Fibroblast of lung (primary cell): ENCODE results near the gene MAGED2. TPM values are rescaled to one million over a fixed set of nuclear protein-coding genes. Genes with fewer than 3 reads are reported as not detected.
A peak's percentile ranks its signal among the peaks of the same experiment; 100 is the strongest.

Experiments
- DNase-seq, 2 donors: peaks; one replicate each; pipeline versions ENCODE4 v3.0.0 to v3.0.0-alpha.2; 2010; ENCODE audit warnings: low read depth in 2 of 2
- H2AFZ ChIP-seq: 2 replicates; pipeline ENCODE4 v1.5.1; 2012; ENCODE audit warnings: low read length, control low read depth, inconsistent platforms
- H3K27ac ChIP-seq: 2 replicates; pipeline ENCODE4 v1.5.1; 2011; ENCODE audit warnings: low read length, control low read depth; ENCODE audit not compliant: insufficient read depth
- H3K27me3 ChIP-seq: 2 replicates; pipeline ENCODE4 v1.5.1; 2011; ENCODE audit warnings: mild to moderate bottlenecking, low read length; ENCODE audit not compliant: control insufficient read depth, insufficient read depth
- H3K36me3 ChIP-seq: 2 replicates; pipeline ENCODE4 v1.5.1; 2011; ENCODE audit warnings: low read length; ENCODE audit not compliant: control insufficient read depth, insufficient read depth
- H3K4me1 ChIP-seq: 2 replicates; pipeline ENCODE4 v1.5.1; 2011; ENCODE audit warnings: low read length; ENCODE audit not compliant: control insufficient read depth, insufficient read depth; ENCODE audit errors: extremely low read depth
- H3K4me2 ChIP-seq: 2 replicates; pipeline ENCODE4 v1.5.1; 2011; ENCODE audit warnings: low read length, control low read depth; ENCODE audit not compliant: insufficient read depth; ENCODE audit errors: extremely low read depth
- H3K4me3 ChIP-seq, 4 experiments: fragments of 200-600 bp in 1 of 4; sonication (generic) in 1 of 4; replicated peaks in 1 of 4; 2 replicates each; pipeline ENCODE4 v1.5.1; 2011 to 2016; ENCODE audit warnings: low read length in 4 of 4, low read depth in 3 of 4, mild to moderate bottlenecking in 3 of 4, control low read depth in 2 of 4, inconsistent platforms in 1 of 4, mixed read lengths in 1 of 4; ENCODE audit not compliant: insufficient read depth in 1 of 4; ENCODE audit errors: control extremely low read depth in 1 of 4
- H3K79me2 ChIP-seq: 2 replicates; pipeline ENCODE4 v1.5.1; 2012; ENCODE audit warnings: mild to moderate bottlenecking, low read length, inconsistent platforms; ENCODE audit not compliant: control insufficient read depth, insufficient read depth
- H3K9ac ChIP-seq: 2 replicates; pipeline ENCODE4 v1.5.1; 2011; ENCODE audit warnings: mild to moderate bottlenecking, low read length, control low read depth; ENCODE audit not compliant: insufficient read depth
- H3K9me3 ChIP-seq: 2 replicates; pipeline ENCODE4 v1.5.1; 2012; ENCODE audit warnings: low read depth, low read length; ENCODE audit not compliant: control insufficient read depth, insufficient read depth
- H4K20me1 ChIP-seq: 2 replicates; pipeline ENCODE4 v1.5.1; 2011; ENCODE audit warnings: low read length; ENCODE audit not compliant: control insufficient read depth, insufficient read depth; ENCODE audit errors: extremely low read depth
- CTCF ChIP-seq, 2 donors: IDR thresholded peaks in 1 of 2; conservative IDR thresholded peaks in 1 of 2; 1 replicate in 1 of 2; 2 replicates in 1 of 2; pipeline ENCODE4 v1.5.1; 2011 to 2012; ENCODE audit warnings: low read length in 2 of 2, control low read depth in 1 of 2, inconsistent platforms in 1 of 2, low read depth in 1 of 2, mild to moderate bottlenecking in 1 of 2
- EZH2 ChIP-seq: IDR thresholded peaks from 2 replicates; pipeline ENCODE4 v1.5.1; 2012; ENCODE audit warnings: low read length, control low read depth, mild to moderate bottlenecking; ENCODE audit errors: missing control alignments
- polyA plus RNA-seq, 2 donors: library from polyadenylated mRNA; depleted of rRNA in 1 of 2; stranded (reverse) in 1 of 2; unstranded in 1 of 2; fragments of >200 nt; gene quantifications; 2 replicates each; pipeline ENCODE4 v1.2.1, GENCODE V29; 2011 to 2012; ENCODE audit warnings: missing spikeins in 1 of 2
- total RNA-seq: library from RNA; depleted of rRNA; stranded (reverse); fragments of >200 nt; gene quantifications from 2 replicates; pipeline ENCODE4 v1.2.1, GENCODE V29; 2014

The MAGED2 gene
- total and polyA plus RNA-seq, 2 donors (not counting 1 experiment from before 2014, with no cell fraction given): 177 to 312 TPM

DNA sequence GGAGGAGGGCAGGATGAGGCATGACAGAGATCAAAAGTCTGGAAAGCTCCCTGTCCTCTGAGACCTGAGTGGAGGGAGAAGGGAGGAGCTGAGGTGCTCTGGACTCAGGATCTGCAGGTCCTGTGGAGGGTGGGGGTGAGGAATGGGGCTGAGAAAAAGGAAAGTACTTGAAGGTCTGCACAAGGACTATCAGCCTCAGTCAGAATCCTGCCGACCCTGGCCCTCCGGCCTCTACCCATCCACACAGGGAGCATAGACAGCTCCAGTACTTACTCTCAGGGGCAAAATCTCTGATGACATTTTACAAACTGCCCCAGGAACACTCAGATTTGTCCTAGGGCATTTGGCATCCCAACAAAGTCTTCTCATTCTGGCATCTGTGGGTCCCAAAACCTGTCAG lies 8.5 kb upstream of the MAGED2 start:
- no peaks in the 10 kb centered on the region for H3K9me3 ChIP-seq

DNA sequence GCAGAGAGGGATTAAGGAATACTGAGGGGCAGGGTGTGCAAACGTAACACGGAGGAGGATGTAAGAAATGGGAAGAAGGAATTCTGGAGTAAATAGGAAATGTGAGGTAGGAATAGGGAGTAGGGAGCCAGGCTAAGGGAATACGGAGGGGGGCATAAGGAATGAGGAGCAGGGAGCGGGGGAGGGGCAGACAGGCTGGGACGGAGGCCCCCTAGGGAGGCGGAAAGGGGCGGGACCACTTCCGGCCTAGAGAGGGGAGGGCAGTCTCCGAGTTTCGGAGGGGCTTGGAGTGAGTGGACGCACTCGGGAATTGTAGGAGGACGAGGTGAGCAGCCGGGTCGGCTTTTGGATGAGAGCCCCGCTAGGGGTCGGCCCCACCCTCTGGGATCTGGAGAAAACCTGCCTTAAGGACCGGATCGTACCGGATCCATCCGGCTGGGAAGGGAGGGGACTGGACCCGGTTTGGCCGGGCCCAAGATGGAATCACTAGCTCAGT lies 612 bp downstream of the MAGED2 start:
- Histone ChIP-seq H2AFZ (peak overlapping the region; percentile 43), H4K20me1 (no peaks in the 10 kb centered on the region), H3K9ac (peak overlapping the region; percentile 55), H3K4me1 (no peaks in the 10 kb centered on the region), H3K79me2 (peaks cover 23% of the 10 kb centered on the region), H3K4me2 (peak overlapping the region; percentile 85), H3K4me3 (peak overlapping the region; percentile 69 to 76 (median 70)), H3K27ac (peak overlapping the region; percentile 47), H3K36me3 (peaks cover 1% of the 10 kb centered on the region), H3K9me3 (no peaks in the 10 kb centered on the region), H3K27me3 (peaks cover 3% of the 10 kb centered on the region)
- DNase-seq: peak in 1 of 2 donors; percentile 47
- TF ChIP-seq EZH2 (no peak), CTCF (conservative IDR thresholded peaks at IDR 0.05 in 1 of 2, IDR thresholded peaks at IDR 0.05 in 1 of 2; ENCODE audit: low read depth in 1 of 2, low read length in 2 of 2) (no peak)

More for the DNA sequence above, 8.5 kb upstream of the MAGED2 start:
- TF ChIP-seq EZH2: no peak
- no peak for TF ChIP-seq CTCF (conservative IDR thresholded peaks at IDR 0.05 in 1 of 2, IDR thresholded peaks at IDR 0.05 in 1 of 2; ENCODE audit: low read depth in 1 of 2, low read length in 2 of 2)
- no peak overlapping the region for H3K9ac ChIP-seq
- H3K4me1 ChIP-seq: no peaks in the 10 kb centered on the region
- no peaks in the 10 kb centered on the region for H3K27me3 ChIP-seq
- no peak overlapping the region for H3K4me2 ChIP-seq
- no peak overlapping the region for H2AFZ ChIP-seq
- H3K27ac ChIP-seq: no peak overlapping the region
- no peak overlapping the region for H3K4me3 ChIP-seq
- no peaks in the 10 kb centered on the region for H4K20me1 ChIP-seq
- H3K79me2 ChIP-seq: no peaks in the 10 kb centered on the region
- H3K36me3 ChIP-seq: no peaks in the 10 kb centered on the region
- DNase-seq: no peak

GRCh38 chrX:54808605-54809483 lies 1.3 kb downstream of the MAGED2 start:
- no peaks in the 10 kb centered on the region for H3K4me1 ChIP-seq
- H3K4me2 ChIP-seq: peak overlapping the region; percentile 64
- H2AFZ ChIP-seq: peak overlapping the region; percentile 39
- peak overlapping the region; percentile 69 to 91 (median 74) for H3K4me3 ChIP-seq
- peaks cover 3% of the 10 kb centered on the region for H3K27me3 ChIP-seq
- H3K36me3 ChIP-seq: peaks cover 1% of the 10 kb centered on the region
- peak; percentile 91 to 97 for DNase-seq
- H3K9me3 ChIP-seq: no peaks in the 10 kb centered on the region
- H4K20me1 ChIP-seq: no peaks in the 10 kb centered on the region
- H3K9ac ChIP-seq: peak overlapping the region; percentile 55
- H3K79me2 ChIP-seq: peaks cover 23% of the 10 kb centered on the region
- peak overlapping the region; percentile 47 for H3K27ac ChIP-seq
- TF ChIP-seq CTCF (conservative IDR thresholded peaks at IDR 0.05 in 1 of 2, IDR thresholded peaks at IDR 0.05 in 1 of 2; ENCODE audit: low read depth in 1 of 2, low read length in 2 of 2) (no peak), EZH2 (no peak)
